GM19438 (cell line): Measurements from ENCODE around the gene FGF22.
"Not testable (repeated sequence)": the region's sequence is repeated elsewhere in the genome, so short reads cannot be mapped to it uniquely, and the experiment has no call there.

Experiments used
- ATAC-seq: cut with Tn5 transposase; IDR thresholded peaks from one replicate; pipeline ENCODE4 v1.9.1; 2021; ENCODE audit warnings: low read depth; ENCODE audit not compliant: unreplicated experiment

Gene FGF22

DNA sequence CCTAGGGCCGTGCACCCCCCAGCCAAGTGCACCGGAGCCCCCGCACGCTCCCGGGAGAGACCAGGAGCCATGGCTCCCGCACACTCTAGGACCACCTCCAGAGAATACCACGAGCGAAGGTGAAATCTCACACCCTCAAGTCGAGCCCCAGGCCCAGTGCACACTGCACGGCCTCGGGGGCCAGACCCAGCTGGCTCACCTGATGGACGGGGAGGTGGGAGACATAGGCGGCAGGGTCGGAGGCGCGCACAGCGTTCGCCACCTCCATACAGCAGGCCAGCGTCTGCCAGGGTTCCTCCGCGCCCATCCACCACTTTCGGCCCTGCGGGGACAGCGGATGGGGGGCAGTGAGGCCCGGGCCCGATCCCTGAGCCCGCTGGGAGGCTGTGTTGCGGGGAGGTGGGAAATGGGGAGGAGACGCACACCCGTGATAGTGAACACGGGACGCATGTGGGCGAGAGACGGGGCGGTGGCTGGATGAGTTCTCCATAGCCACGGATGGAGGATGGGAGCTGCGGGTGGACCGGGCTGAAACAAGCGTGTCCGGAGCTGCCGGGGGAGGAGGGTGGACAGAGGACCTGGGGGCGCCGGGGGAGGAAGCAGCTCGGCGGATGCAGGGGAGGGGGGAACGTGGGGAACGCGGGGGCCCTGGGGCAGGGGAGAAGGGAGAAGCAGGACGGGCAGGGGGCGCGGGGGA lies 19.4 kb upstream of the FGF22 start:
- no peak for ATAC-seq

DNA sequence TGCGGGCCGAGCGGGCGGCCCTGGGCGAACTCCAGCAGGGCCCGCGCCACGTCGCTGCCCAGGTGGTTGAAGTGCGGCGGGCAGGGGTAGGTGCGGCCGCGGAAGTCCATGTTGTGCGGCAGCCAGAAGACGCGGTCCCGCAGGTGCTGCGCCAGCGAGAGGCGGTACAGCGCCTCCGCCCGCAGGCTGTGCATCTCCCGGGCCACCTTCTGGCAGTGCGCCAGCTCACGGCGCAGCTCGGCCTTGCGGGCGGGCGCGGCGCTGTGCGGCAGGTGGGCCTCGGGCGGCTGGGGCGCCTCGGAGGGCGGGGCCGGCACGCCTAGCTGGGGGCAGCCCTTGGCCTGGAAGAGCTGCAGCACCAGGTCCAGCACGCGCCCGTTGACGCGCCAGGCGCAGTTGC lies 18.5 kb upstream of the FGF22 start:
- not testable (repeated sequence) for ATAC-seq

DNA sequence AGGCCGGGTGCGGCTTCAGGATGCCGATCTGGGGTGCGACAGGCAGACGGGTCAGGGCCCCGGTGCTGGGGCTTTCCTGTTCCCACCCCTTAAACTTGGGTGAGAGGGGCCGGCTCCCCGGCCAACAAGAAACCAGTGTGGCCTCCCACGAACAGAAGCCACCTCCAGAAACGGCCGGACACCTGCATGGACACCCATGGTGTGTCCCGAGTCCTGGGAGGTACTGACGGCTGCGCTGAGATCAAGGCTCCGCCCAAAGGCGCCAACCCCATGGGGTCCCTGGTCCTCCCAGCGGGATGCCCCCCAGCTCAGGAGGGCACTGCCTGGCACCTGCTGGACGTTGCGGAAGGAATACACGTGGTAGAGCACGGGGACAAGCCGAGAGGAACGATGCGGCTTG lies 17.9 kb upstream of the FGF22 start:
- no peak for ATAC-seq

DNA sequence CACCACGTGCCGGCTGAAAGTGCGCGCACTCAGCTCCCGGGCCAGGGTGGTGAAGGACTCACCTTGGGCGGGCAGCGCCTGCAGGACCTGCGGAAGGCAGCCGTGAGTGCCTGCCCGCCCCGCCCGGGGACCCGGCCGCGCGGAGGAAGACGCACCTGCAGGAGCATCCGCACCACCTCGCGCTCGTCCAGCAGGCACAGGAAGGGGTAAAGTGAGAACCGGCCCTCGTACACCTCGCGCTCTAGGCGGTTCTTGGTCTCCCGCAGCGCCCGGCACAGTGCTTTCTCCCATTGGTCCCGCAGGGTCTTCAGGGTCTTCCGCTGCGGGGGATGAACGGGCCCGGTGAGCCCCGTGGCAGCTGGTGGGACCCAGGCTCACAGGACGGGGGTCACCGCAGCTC lies 17.0 kb upstream of the FGF22 start:
- ATAC-seq = no peak

DNA sequence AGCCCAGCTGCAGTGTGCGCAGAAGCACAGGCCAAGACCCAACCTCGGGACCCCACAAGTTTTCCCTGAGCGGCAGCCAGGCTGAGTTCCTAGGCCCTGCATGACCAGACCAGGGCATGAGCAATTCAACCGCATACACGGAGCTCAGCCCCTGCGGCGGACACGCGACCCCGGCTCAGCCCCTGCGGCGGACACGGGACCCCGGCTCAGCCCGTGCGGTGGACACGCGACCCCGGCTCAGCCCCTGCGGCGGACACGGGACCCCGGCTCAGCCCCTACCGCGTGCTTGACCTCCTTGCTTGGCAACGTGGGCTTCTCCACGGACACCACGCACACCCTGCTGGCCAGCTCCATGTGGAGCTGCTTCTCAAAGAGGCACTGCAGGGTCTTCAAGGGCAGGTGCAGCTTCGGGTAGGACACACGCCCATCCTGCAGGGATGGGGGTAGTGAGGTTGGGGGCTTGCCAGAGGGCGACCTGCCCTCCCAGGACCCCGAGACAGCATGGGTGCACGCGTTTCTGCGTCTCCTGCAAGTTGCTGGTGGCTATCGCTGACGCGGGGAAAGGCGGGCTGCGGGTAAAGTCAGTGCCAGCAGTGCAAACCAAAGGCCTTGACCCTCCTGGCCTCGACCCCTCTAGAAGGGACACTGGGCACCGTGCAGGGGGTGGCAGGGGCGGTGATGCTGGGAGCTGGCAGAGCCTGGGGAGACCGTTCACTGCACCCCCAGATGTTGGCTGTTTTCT lies 16.3 kb upstream of the FGF22 start:
- ATAC-seq = no peak

DNA sequence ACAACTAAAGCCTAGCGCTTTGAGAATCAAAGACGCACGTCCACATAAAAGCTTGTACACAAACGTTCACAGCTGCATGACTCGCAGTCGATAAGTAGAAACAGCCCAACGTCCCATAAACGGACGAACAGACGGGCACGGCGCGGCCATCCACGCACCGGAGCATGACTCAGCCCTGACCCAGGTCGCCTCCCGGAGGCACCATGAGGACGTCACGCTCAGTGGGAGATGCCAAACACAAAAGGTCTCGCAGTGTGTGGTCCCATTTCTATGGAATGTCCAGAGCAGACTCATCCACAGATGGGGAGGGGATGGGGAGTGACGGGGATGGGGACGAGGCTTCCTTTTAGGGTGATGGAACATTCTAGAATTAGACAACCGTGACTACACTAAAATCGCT lies 15.7 kb upstream of the FGF22 start:
- no peak for ATAC-seq

DNA sequence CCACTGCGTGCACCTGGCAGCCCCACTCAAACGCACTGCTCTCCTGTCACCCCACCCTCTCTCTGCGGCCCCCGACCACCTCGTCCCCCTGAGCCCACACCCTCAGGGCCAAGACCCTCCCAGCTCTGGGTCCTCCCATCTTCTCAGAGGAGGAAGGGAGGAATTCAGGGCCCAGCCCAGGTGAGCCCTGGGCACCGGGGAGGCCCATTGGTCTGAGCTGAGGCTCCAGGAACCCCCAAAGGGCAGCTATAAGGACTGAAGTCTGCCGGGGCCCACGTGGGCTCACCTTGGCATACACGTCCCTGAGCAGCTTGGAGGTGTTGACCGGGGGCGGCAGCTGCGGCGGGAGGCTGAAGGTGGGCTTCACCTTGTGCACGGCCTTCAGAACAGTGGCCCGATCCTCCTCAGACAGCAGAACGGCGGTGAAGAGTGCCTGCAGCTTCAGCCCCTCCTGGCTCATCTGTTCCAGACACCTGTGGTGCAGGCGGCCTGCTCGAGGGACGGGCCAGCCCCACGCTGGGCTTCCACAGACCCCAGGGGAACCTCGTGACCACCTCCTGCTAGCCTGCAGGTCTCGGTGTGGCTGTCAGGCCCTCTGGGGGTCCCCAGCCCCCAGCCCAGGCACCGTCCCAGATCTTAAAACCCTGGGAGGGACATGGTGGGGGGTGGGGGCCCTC lies 15.1 kb upstream of the FGF22 start:
- ATAC-seq = no peak

DNA sequence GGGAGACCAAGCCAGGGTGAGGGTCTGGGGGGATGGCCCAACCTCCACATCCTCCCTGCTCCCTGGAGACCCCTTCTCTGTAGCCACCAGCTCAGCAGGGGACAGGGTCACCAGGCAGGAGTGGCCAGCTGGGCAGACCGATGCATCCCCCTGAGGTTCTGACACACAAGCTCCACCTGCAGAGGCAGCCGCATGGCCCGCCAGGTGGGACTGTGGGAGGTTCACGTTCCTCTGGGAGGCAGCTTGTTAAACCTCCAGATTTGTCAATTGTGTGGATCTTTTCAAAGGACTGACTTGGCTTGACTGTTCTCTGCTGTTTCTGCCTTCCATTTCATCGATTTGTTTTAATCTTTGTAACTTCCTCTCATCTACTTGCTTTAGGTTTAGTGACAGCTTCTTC lies 14.4 kb upstream of the FGF22 start:
- no peak for ATAC-seq

DNA sequence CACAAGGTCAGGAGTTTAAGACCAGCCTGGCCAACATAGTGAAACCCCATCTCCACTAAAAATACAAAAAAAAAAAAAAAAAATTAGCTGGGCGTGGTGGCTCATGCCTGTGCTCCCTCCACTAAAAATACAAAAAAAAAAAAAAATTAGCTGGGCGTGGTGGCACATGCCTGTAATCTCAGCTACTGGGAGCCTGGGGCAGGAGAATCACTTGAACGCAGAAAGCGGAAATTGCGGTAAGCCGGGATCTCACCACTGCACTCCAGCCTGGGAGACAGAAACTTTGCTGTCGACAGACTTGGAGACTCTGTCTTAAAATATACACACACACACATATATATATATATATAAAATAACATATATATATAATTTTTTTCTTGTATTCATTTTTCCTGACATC lies 13.1 kb upstream of the FGF22 start:
- not testable (repeated sequence) for ATAC-seq

DNA sequence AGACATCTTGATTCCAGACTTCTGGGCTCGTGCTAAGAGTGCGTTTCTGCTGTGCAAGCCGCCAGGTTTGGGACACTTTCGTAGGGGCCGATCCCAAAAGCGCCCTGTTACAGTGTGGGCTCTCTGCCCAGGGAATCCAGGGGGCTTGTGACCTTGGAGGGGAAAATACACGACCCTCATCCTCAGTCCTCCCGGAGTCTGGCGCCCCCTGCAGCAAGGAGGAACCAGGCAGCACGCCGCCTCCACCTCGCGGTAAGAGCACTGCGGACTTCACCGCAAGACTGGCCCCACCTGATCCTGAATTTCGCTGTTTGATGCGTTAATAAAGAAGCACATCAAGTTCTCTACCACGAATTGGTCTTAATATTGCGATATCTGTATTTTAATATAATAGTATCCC lies 11.5 kb upstream of the FGF22 start:
- ATAC-seq = no peak

DNA sequence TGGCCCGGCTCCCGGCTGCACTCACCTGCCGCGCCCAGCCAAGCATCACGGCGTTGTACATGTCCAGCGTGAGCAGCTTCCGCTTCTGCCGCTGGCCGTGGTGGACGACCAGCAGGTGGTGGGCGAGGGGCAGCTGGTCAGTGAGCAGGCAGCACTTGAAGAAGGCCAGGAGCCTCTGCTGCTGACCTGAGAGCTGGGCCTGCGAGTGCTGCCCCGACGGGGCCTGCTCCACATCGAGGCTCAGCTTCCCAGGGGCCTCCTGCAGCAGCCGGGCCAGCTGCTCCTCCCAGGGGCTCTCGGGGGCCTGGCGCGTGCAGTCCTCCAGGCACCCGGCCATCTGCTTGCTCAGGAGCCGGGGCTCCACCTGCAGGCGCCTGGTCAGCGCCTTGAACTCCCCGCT lies 10.2 kb upstream of the FGF22 start:
- ATAC-seq = not testable (repeated sequence)

DNA sequence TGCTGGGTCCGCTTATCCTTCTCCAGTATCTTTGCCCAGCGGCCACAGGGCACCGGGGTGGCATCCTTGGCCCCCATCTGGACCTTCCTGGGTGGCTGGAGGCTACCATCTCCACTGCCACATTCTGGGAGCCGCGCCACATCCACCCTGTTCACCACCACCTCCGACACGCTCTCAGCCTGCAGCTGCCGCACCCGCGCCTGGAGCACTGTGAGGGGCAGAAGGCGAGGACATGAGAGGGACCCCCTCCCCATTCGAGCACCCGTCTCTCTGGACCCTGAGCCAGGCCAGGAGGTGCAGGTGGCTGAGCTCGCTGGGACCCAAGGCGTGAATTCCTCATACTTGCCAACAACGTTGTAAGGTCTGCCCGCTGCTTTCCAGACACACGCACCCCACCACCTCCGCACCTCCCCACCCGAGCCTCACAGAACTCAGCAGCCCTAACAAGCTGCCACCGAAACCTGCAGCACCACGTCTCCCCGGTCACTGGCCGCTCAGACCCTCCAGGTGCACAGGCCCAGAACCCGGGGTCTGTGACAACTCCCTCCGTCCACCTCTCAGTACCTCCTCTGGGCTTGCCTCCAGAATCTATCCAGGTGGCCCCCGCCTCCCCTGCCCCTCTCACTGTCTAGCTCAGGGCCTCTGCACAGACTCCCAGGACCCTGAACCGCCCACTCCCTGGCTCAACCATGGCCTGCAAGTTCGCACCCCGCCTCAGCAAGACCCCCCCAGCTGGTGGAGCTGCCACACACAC lies 9.5 kb upstream of the FGF22 start:
- ATAC-seq = no peak

DNA sequence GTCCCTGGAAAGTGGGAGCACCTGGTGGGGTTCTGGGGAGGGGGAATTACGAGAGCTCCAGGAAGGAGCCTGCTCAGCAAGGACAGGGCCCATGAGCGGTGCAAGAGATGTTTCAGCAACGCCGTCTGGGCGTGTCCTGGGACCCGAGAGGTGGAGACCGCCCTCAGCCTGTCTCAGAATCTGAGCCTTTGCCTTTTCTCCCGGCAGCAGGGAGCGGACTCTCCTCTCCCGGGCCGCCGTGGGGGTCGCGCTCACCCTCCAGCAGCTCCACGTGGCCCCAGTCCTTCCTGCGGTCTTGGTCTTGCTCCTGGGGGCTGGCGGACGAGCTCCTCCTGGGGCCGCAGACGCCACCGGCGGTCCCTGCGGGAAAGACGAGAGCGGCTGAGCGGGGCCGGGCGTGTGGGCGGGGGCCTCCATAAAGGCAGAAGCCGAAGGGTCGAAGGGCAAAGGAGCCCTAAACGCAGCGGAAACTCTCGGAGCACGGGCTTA lies 7.1 kb upstream of the FGF22 start:
- peak; percentile 8 for ATAC-seq

DNA sequence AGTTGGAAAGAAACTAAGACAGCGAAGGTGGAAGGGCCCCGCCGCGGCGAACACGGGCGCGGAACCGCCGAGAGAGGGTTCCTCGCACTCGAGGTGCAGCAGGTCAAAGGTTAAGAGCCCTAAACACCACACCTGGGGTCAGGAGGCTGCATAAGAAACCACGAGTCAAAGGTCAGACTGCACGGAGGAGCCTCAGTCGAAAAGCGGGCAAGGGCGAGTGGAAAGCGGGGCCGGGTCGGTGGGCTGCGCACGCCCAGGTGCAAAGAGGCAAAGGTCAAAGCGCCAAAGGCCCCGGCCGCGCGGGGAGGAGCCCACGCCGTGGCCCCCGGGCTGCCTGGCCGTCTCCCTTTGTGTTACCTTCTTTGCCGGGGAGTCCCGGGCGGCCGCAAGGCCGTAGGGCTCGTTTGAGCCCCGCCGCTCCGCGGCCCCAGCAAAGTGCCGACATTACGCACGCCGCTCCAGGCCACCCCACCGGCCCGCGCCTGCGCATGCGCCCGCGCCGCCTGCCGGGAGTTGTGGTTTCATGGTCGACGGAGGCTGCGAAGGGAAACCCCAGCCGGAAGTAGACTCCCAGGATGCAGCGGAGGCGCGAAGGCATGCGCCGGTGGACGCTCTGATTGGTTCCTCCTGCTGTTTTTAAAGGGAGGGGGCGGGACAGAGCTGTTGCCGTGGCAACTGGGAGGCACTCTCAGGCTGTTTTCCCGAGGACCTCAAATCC lies 6.5 kb upstream of the FGF22 start, which contains the start of gene POLRMT:
Gene POLRMT, minus strand, starts transcription at position 470 of the 718 bp plus-strand sequence. Its CDS starts 25 bp downstream, at position 445.
- peak; percentile 61 for ATAC-seq

DNA sequence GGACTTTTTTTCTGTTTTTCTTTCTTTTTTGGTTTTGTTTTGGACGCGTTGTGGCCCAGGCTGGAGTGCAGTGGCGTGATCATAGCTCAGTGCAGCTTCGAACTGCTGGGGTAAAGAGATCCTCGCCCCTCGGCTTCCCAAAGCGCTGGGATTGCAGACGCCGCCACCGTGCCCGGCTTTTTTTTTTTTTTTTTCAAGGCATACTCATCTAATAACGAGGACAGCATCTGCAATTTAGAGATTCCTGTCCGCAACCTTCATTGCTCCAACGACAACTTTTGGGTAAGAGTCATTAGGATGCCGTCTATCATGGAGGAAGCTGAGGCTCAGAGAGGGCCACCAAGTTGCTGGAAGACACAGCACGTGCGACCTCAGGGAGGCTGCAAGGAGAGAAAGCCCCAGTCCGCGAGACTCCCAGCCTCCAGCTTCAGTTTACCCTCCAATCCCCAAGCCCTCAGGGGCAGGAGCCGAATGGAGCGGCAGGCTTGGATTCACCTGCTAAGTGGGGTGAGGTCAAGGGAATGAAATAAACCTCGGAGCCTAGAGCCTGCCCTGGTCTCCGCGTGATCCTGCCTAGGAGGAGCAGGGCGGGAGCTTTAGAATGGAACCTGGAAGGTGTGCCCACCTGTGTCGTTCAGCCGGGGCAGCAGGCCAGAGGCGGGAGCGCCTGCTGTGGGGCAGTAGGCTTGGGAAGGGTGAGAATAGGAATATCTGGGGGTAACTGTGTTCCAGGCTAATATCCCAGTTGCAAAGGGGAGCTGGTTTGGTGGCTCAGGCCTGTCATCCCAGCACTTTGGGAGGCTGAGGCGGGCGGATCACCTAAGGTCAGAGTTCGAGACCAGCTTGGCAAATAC lies 5.7 kb upstream of the FGF22 start:
- no peak for ATAC-seq

DNA sequence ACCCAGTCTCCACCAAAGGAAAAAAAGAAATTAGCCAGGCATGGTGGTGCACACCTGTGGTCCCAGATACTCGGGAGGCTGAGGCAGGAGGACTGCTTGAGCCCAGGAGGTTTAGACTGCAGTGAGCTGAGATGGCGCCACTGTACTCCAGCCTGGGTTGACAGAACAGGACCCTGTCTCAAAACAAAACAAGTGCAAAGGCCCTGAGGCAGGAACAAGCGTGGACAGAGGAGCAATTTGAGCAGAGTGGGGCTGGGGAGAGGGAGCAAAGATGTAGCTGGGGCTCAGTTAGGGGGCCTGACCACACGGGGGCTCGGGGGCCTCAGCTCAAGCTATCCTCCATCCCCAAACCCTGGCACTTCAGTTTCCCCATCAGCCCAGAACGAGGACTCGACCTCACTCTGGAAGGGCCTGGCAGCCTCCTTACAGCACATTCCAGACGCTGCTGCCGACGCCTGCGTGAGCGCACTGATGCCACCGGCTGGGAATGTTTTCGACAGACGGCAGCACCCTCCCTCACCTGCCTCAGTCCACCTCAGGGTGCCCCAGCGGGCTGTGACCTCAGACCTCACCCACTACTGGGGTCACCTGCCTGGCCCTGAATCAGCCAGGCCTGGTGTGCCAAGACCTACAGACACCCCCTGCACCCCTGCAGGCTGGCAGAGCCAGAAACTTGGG lies 4.6 kb upstream of the FGF22 start:
- ATAC-seq = no peak

DNA sequence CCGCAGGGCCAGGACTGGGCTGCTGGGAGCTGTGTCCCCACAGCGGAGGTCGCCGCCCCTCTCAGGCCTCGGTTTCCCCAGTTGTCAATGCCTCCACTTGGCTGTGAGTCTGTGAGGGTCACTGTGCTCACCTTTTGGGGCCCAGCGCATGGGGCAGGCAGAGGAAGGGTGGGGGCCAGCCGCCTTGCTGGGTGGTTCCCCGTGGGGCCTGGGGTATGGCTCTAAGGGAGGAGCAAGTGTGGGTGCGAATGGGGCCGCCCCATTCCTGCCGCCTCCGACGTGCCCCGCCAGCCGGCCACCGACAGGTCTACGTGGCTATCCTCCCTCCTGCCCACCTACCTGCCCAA lies 800 bp upstream of the FGF22 start:
- ATAC-seq = no peak

DNA sequence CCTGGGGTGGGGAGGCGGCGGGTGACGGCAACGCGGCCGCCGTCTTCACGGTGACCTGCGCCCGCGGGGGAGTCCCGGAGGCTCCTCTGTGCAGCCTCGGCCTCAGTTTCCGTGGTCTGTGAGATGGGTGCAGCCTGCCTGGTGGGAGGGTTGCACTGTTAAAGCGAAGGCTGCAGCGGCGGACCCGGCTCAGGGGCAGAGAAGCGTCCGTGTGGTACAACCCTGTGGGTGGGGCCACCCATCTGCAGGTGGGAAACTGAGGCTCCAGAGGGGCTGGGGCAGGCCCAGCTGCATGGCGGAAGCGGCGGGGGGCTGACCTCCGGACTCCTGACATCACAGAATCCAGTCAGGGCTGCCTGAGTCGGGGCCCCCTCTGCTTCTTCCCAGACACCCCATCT lies 481 bp downstream of the FGF22 start:
- ATAC-seq = no peak
